ENCODE measurements around the gene PHEX.

The PHEX gene

GRCh38 chrX:22056235-22056634 is 24.1 kb downstream of the PHEX start:
- H3K4me1 ChIP-seq: no peaks in the 10 kb centered on the region
- intact Hi-C loops (cut with DNase I; ENCODE audit: low total_unique reads): no loop called here
- no peak for DNase-seq
- H3K27me3 ChIP-seq: no peaks in the 10 kb centered on the region
- no peak overlapping the region for H3K4me3 ChIP-seq
- TF ChIP-seq, protein P1, sequence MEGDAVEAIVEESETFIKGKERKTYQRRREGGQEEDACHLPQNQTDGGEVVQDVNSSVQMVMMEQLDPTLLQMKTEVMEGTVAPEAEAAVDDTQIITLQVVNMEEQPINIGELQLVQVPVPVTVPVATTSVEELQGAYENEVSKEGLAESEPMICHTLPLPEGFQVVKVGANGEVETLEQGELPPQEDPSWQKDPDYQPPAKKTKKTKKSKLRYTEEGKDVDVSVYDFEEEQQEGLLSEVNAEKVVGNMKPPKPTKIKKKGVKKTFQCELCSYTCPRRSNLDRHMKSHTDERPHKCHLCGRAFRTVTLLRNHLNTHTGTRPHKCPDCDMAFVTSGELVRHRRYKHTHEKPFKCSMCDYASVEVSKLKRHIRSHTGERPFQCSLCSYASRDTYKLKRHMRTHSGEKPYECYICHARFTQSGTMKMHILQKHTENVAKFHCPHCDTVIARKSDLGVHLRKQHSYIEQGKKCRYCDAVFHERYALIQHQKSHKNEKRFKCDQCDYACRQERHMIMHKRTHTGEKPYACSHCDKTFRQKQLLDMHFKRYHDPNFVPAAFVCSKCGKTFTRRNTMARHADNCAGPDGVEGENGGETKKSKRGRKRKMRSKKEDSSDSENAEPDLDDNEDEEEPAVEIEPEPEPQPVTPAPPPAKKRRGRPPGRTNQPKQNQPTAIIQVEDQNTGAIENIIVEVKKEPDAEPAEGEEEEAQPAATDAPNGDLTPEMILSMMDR (IDR thresholded peaks at IDR 0.05): no peak
- H3K9me3 ChIP-seq: no peaks in the 10 kb centered on the region
- no peaks in the 10 kb centered on the region for H3K36me3 ChIP-seq
- H3K27ac ChIP-seq: no peak overlapping the region

DNA sequence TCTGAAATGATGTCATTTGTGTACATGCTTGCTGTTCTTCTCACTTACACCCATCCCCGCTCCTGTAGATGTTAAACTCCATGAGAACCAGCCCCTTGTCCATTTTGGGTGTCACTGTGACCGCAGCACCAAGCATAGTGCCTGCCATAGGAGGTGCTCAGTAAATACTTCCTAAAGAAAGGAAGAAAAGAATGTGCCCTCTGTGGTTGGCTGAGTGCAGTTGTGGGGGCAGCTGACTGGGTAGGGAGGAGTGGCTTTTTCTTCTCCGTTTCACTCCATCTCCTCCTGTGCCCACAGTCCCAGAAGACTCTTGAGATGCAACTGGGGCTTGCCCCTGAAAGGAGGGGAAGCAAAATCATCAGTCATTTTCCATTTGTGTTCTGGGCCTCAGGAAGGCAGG is 25.5 kb downstream of the PHEX start:
- no peak for DNase-seq
- no peak overlapping the region for H3K27ac ChIP-seq
- intact Hi-C loops (cut with DNase I; ENCODE audit: low total_unique reads): no loop called here
- no peaks in the 10 kb centered on the region for H3K9me3 ChIP-seq
- H3K4me1 ChIP-seq: no peaks in the 10 kb centered on the region
- TF ChIP-seq, protein P1 (IDR thresholded peaks at IDR 0.05): no peak
- no peaks in the 10 kb centered on the region for H3K36me3 ChIP-seq
- H3K4me3 ChIP-seq: no peak overlapping the region
- no peaks in the 10 kb centered on the region for H3K27me3 ChIP-seq

DNA sequence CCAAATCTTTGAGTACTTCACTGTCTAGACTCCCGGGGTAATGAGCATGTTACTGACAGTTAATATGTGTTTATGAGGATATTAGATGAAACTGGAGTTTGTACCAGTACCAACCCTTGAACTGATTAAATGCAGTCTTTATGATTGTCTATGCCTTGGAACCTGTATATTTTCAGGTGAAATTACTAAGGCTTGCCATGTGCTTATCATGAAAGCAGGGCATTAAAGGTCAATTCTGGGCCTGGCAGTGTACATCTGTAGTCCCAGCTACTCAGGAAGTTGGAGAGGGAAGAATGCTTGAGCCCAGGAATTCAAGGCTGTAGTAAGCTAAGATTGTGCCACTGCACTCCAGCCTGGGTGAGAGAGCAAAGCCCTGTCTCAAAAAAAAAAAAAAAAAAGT is 27.6 kb downstream of the PHEX start:
- Histone ChIP-seq H3K36me3 (no peaks in the 10 kb centered on the region), H3K4me3 (no peak overlapping the region), H3K9me3 (no peaks in the 10 kb centered on the region), H3K4me1 (no peaks in the 10 kb centered on the region), H3K27me3 (no peaks in the 10 kb centered on the region), H3K27ac (no peak overlapping the region)
- no peak for DNase-seq
- TF ChIP-seq, protein P1 (IDR thresholded peaks at IDR 0.05): no peak
- intact Hi-C loops (cut with DNase I; ENCODE audit: low total_unique reads): no loop called here

DNA sequence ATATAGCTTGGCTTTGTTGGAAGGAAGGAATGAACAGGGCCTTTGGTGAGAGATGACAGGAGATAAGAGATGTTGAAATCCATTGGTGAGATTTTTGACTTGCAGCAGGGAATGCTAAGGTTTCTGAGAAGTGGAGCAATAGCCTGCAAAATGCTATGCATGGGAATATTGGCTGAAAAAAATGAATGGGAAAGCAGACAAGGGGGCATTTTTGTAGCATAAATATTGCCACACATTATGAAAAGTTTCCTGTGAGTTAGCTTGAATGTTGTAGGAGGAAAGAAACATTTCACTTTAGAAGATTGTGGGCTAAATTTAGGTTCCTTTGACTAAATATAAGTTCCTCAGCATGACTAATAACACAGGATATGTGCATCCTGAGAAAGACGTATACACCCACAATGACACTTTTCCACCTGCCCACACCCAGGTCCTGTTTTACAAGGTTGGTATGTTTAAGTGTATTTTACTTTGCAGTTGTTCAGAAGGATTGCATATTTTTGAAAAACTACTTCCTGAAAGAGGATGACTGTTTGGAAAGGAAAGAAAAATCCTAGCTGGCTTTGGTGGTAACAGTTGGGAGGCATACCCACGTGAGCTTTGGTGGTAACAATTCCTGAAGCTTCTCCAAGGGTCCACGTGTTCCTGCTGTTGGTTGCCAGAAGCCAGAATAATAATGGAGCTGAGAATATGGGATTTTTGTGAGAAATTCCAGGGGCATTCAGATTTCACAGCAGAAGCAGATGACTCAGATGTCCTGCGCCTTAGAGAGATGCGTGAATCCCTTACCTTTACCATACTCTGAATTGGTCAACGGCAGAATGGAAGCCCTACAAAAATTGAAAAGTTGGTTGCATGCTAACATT is 28.5 kb downstream of the PHEX start:
- Histone ChIP-seq H3K4me1 (no peaks in the 10 kb centered on the region), H3K9me3 (no peaks in the 10 kb centered on the region), H3K27ac (no peak overlapping the region), H3K27me3 (no peaks in the 10 kb centered on the region), H3K36me3 (no peaks in the 10 kb centered on the region), H3K4me3 (no peak overlapping the region)
- DNase-seq: no peak
- TF ChIP-seq, protein P1 (IDR thresholded peaks at IDR 0.05): no peak
- intact Hi-C loops (cut with DNase I; ENCODE audit: low total_unique reads): no loop called here

DNA sequence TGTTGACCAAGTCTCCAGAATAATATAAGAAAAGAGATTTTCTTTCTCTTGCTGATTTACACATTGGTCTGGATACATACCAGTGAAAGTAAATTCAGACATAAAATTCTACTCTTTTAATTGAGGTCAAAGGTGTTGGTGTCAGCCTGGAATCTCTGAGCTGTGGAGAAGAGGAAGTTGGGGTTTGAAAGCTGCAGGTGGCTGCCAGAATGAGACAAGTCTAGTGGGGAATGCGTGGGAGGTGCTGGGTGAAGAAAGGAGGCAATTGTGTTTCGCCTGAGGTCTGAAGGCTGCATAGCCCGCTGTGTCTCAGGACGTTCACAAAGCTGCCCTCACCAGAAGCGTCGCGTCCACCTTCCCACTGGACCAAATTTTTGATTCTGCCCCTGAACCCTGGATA is 31.2 kb downstream of the PHEX start:
- TF ChIP-seq, protein P1 (IDR thresholded peaks at IDR 0.05): no peak
- H3K27ac ChIP-seq: no peak overlapping the region
- no peaks in the 10 kb centered on the region for H3K27me3 ChIP-seq
- H3K9me3 ChIP-seq: no peaks in the 10 kb centered on the region
- intact Hi-C loops (cut with DNase I; ENCODE audit: low total_unique reads): no loop called here
- H3K4me3 ChIP-seq: no peak overlapping the region
- H3K36me3 ChIP-seq: no peaks in the 10 kb centered on the region
- no peaks in the 10 kb centered on the region for H3K4me1 ChIP-seq
- DNase-seq: no peak
